HG02588 (cell line): ENCODE results near the gene XYLT2.

ENCODE experiments used
- ATAC-seq: cut with Tn5 transposase; IDR thresholded peaks from one replicate; pipeline ENCODE4 v1.9.1; 2021; ENCODE audit warnings: mild to moderate bottlenecking, moderate library complexity; ENCODE audit not compliant: unreplicated experiment

XYLT2 gene

DNA sequence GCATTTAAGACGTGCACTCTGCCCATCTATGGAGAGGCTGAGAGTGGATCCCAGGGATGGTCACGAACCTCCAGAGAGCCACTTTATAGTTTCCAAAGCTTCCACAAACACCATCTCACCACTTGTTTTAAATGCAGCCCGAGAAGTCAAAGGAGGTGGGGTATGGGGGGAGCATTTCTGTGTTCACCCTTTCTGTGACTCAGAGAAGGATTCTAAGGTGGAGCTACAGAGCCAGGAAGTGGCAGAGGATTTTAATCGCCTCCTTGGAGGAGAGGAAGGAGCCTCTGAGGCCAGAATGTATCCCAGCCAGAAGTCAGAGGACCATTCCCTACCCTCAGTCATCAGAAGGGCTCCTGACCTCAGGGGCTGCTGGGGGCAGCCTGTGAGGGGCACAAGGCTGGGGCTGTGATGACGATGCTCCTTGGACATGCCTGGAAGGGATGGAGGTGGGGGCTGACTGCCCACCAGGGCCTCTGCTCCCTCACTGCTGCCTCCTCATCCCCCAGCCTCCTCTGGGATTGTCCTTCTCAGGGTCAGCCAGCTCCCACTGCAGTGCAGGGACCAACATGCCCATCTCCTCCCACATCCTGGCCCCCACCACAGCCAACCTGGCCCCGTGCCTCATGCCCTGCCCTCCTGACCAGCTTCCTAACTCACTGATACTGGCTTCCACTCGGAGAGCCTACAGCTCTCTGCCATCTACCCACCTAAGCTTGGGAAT is 2.8 kb downstream of the XYLT2 start:
- ATAC-seq: no peak

GRCh38 chr17:50349243-50349600 is 3.3 kb downstream of the XYLT2 start:
- no peak for ATAC-seq

GRCh38 chr17:50350733-50351132 is 4.8 kb downstream of the XYLT2 start:
- ATAC-seq: no peak

- ATAC-seq: no peak
Observed at GRCh38 chr17:50352072-50352692, 6.3 kb downstream of the XYLT2 start.

- ATAC-seq: no peak
Observed at GRCh38 chr17:50352693-50353599, 7.0 kb downstream of the XYLT2 start.

- no peak for ATAC-seq
Observed at GRCh38 chr17:50353600-50354195, 7.8 kb downstream of the XYLT2 start.

GRCh38 chr17:50354198-50354597 is 8.3 kb downstream of the XYLT2 start:
- ATAC-seq: no peak

DNA sequence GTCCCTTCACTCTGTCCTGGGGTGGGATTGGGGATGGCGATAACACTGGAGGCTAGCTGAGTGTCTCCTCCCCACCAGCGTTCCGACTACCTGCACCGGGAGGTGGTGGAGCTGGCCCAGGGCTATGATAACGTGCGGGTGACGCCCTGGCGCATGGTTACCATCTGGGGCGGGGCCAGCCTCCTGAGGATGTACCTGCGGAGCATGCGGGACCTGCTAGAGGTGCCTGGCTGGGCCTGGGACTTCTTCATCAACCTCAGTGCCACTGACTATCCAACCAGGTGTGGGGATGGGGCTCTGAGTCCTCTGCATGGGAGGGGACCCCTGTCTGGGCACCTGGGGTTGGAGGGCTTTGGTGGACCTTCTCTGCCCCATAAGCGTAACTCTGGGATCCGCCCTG is 8.8 kb downstream of the XYLT2 start:
- ATAC-seq: no peak

GRCh38 chr17:50355336-50355700 is 9.4 kb downstream of the XYLT2 start:
- no peak for ATAC-seq

DNA sequence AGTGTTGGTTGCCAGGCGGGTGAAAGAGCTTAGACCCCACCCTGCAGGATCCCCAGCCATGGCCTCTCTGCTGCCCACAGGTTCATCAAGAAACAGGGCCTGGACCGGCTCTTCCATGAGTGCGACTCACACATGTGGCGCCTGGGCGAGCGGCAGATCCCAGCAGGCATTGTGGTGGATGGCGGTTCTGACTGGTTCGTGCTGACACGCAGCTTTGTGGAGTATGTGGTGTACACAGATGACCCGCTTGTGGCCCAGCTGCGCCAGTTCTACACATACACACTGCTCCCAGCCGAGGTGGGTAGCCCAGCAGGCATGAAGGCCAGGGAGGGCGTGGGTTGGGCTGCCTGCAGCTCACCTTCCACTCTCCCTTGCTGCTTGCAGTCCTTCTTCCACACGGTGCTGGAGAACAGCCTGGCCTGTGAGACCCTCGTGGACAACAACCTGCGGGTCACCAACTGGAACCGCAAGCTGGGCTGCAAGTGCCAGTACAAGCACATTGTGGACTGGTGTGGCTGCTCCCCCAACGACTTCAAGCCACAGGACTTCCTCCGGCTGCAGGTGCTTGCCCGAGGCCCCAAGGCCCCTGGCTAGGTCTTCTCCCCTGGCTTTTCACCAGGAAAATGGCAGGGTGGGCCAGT is 9.9 kb downstream of the XYLT2 start:
- ATAC-seq: no peak

DNA sequence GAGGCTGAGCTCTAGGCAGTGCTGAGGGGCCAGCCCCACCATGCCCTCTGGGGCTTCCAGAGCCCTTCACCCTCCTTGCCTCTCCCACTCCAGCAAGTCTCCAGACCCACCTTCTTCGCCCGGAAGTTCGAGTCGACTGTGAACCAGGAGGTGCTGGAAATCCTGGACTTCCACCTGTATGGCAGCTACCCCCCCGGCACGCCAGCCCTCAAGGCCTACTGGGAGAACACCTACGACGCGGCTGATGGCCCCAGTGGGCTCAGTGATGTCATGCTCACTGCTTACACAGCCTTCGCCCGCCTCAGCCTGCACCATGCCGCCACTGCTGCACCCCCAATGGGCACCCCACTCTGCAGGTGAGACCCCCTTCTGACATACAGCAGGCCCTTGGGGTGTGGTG is 10.5 kb downstream of the XYLT2 start:
- no peak for ATAC-seq

GRCh38 chr17:50356892-50357510 is 11.1 kb downstream of the XYLT2 start:
- ATAC-seq: no peak

GRCh38 chr17:50358177-50358576 is 12.3 kb downstream of the XYLT2 start:
- no peak for ATAC-seq

- ATAC-seq: no peak
Observed at GRCh38 chr17:50359005-50359699, 13.2 kb downstream of the XYLT2 start.

- no peak for ATAC-seq
Observed at GRCh38 chr17:50359998-50360461, 14.1 kb downstream of the XYLT2 start.

GRCh38 chr17:50360486-50361115 is 14.7 kb downstream of the XYLT2 start:
- ATAC-seq: no peak

DNA sequence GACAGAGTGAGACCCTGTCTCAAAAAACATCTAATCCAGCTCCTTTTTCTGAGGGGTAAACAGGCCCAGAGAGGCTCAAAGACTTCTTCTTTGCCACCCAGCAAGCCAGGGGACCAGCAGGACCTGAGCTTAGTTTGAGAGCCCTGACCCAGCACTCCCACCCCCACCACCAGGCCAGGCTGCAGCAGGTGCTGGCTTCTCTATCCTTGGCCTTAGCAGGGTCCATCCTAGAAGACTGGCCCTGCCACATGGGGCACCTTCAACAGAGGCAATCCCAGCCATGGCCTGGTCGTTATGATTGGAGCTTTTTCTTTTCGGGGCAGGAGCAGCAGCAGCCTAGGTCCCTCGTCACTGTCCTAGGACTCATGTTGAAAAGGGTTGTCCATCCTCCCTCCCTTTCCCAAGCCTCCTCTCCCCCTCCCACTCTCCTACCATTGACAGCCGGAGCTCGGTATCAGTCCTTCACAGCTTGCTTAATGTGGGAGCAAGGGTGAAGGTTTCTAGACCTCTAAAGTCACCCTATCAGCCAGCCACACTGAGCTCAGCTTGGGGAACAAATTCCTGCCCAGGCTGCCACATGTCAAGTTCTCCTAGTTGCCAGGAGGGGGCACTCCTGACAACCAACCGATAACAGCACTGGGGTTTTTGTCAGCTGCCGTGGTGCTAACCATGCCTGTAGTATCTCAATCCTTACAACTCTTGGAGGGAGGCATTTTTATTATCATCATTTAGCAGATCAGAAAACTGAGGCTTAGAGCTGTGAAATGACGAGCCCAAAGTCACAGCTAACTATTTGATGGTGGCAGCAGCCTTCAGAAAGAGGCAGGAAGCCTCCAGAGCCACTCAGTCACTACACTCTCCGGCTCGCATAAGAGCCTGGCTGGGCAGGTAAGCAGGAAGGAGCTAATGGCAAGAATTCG is 15.9 kb downstream of the XYLT2 start:
- ATAC-seq: no peak

DNA sequence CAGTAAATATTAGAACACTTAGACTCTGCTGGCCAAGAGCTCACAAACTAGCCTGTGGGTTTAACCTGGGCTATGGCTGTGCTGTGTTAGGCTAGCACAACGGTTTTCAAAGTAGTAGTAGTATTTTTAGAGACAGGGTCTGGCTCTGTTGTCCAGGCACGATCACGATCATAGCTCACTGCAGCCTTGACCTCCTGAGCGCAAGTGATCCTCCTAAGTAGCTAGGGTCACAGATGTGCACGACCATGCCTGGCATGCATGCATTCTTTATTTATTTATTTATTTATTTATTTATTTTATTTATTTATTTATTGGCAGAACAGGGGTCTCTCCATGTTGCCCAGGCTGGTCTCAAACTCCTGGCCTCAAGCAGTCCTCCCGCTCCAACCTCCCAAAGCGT is 16.7 kb downstream of the XYLT2 start:
- no peak for ATAC-seq
